Vagina (tissue), 2 donors: ENCODE results near the gene RALGAPA2. TPM values are rescaled to one million over a fixed set of nuclear protein-coding genes. Genes with fewer than 3 reads are reported as not detected.

ENCODE experiments used
- DNase-seq, 2 donors: peaks; one replicate each; pipeline ENCODE4 v3.0.0-alpha.2; 2017; ENCODE audit errors: extremely low spot score in 2 of 2
- H3K27ac ChIP-seq: fragments of 200-600 bp; sonication (generic); one replicate; pipeline ENCODE4 v1.5.1; 2019
- H3K27me3 ChIP-seq: fragments of 200-600 bp; sonication (generic); one replicate; pipeline ENCODE4 v1.5.1; 2019
- H3K36me3 ChIP-seq, 2 donors: fragments of 200-600 bp; sonication (generic); one replicate each; pipeline ENCODE4 v1.5.1; 2017 to 2019
- H3K4me1 ChIP-seq: fragments of 200-600 bp; sonication (generic); one replicate; pipeline ENCODE4 v1.5.1; 2019
- H3K4me3 ChIP-seq, 2 donors: fragments of 200-600 bp; sonication (generic); 1 replicate in 1 of 2; 2 replicates in 1 of 2; pipeline ENCODE4 v1.5.1; 2016 to 2019
- H3K9me3 ChIP-seq: fragments of 200-600 bp; sonication (generic); one replicate; pipeline ENCODE4 v1.5.1; 2019
- POLR2A ChIP-seq, 2 donors: fragments of 450-650 bp; IDR thresholded peaks; one replicate each; pipeline ENCODE4 v1.6.1; 2017; ENCODE audit warnings: antibody characterized with exemption in 2 of 2, mild to moderate bottlenecking in 2 of 2, moderate library complexity in 2 of 2
- POLR2AphosphoS5 ChIP-seq, 2 donors: sonication (generic); formaldehyde crosslinking; IDR thresholded peaks; one replicate each; pipeline ENCODE4 v1.9.0; 2017; ENCODE audit warnings: antibody characterized with exemption in 2 of 2, mild to moderate bottlenecking in 2 of 2, low read depth in 1 of 2; ENCODE audit not compliant: insufficient read depth in 1 of 2
- intact Hi-C: fragments of 100-400 bp; cut with DNase I; formaldehyde crosslinking; loops from one replicate; pipeline ENCODE4 v1.15.1; 2023
- total RNA-seq: library from RNA; depleted of rRNA; stranded (reverse); fragments of >200 nt; gene quantifications from one replicate; pipeline ENCODE4 v1.2.3, GENCODE V29; 2016
- TF ChIP-seq, protein P1 (sequence below), 3 experiments: fragments of 450-650 bp in 2 of 3; fragments of 200-600 bp in 1 of 3; sonication (generic) in 1 of 3; IDR thresholded peaks; one replicate each; pipeline ENCODE4 v1.5.1; 2017 to 2019; ENCODE audit warnings: antibody characterized with exemption in 3 of 3, mild to moderate bottlenecking in 2 of 3, moderate library complexity in 2 of 3

The RALGAPA2 gene
- total RNA-seq, 1 donor from 2014 or later = 31.9 TPM

DNA sequence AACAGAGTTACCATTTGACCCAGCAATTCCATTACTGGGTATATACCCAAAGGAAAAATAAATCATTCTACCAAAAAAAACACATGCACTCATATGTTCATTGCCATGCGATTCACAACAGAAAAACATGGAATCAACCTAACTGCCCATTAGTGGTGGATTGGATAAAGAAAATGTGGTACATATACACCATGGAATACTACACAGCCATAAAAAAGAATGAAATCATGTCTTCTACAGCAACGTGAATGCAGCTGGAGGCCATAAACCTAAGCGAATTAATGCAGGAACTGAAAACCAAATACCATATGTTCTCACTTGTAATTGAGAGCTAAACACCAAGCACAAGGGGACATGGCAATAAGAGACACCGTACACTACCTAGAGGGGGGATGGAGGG lies 12.5 kb downstream of the RALGAPA2 start:
- Histone ChIP-seq H3K9me3 (no peaks in the 10 kb centered on the region), H3K27ac (no peak overlapping the region), H3K36me3 (no peaks in the 10 kb centered on the region), H3K27me3 (no peaks in the 10 kb centered on the region), H3K4me1 (peaks cover 7% of the 10 kb centered on the region), H3K4me3 (no peak overlapping the region)
- DNase-seq = no peak
- intact Hi-C loops = no loop called here
- no peak for TF ChIP-seq POLR2A (IDR thresholded peaks at IDR 0.05)
- no peak for TF ChIP-seq POLR2AphosphoS5 (IDR thresholded peaks at IDR 0.05; ENCODE audit: insufficient read depth in 1 of 2, low read depth in 1 of 2)
- TF ChIP-seq, protein P1, sequence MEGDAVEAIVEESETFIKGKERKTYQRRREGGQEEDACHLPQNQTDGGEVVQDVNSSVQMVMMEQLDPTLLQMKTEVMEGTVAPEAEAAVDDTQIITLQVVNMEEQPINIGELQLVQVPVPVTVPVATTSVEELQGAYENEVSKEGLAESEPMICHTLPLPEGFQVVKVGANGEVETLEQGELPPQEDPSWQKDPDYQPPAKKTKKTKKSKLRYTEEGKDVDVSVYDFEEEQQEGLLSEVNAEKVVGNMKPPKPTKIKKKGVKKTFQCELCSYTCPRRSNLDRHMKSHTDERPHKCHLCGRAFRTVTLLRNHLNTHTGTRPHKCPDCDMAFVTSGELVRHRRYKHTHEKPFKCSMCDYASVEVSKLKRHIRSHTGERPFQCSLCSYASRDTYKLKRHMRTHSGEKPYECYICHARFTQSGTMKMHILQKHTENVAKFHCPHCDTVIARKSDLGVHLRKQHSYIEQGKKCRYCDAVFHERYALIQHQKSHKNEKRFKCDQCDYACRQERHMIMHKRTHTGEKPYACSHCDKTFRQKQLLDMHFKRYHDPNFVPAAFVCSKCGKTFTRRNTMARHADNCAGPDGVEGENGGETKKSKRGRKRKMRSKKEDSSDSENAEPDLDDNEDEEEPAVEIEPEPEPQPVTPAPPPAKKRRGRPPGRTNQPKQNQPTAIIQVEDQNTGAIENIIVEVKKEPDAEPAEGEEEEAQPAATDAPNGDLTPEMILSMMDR (IDR thresholded peaks at IDR 0.05) = no peak

DNA sequence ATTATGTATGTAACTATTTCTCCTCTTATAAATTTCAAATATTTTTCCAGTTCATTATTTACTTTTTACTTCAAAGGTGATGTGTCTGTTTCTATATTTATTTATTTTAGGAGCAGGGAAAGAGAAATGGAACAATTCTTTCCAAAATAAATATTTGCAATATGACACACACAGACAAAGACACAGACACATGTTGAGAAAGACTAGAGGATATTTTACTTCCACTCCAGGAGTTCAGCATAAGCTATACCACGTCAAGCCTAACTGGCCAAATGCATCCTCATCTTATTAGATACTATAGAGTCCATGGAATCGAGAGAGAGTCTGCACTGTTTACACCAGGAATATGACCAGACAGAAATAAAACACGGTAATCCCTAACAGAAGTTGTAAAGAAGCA lies 13.3 kb downstream of the RALGAPA2 start:
- DNase-seq = no peak
- no peaks in the 10 kb centered on the region for H3K9me3 ChIP-seq
- no peak overlapping the region for H3K27ac ChIP-seq
- peaks cover 7% of the 10 kb centered on the region for H3K4me1 ChIP-seq
- TF ChIP-seq POLR2AphosphoS5 (IDR thresholded peaks at IDR 0.05; ENCODE audit: insufficient read depth in 1 of 2, low read depth in 1 of 2) = no peak
- TF ChIP-seq POLR2A (IDR thresholded peaks at IDR 0.05) = no peak
- TF ChIP-seq, protein P1 (IDR thresholded peaks at IDR 0.05) = no peak
- H3K36me3 ChIP-seq = no peaks in the 10 kb centered on the region
- no peak overlapping the region for H3K4me3 ChIP-seq
- H3K27me3 ChIP-seq = no peaks in the 10 kb centered on the region
- intact Hi-C loops = no loop called here

DNA sequence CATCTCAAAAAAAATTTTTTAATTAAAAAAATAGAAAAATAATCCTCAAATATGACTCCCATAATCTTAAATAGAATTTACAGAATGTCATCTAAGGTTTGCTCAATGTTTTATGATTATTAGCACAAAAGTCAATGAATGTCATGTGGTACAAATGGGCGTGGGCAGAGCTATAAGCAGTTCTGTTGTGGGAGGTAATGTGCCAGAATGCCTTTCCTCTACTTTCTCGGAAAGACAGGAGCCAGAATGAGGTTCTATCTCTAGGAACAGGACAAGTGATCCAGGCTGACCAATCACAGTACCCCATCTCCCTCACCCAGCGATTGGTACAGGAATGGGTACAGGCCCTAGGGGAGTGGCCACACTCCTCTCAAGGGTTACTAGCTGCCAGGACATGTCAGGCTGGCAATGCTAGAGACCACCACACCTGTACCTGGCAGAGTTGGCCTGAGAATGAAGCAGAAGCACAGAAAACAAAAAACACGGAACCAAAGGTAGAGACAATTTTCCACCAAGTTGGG lies 15.1 kb downstream of the RALGAPA2 start:
- Histone ChIP-seq H3K27me3 (no peaks in the 10 kb centered on the region), H3K4me3 (no peak overlapping the region), H3K9me3 (no peaks in the 10 kb centered on the region), H3K27ac (no peak overlapping the region), H3K4me1 (peaks cover 7% of the 10 kb centered on the region), H3K36me3 (no peaks in the 10 kb centered on the region)
- TF ChIP-seq POLR2A (IDR thresholded peaks at IDR 0.05) (no peak), POLR2AphosphoS5 (IDR thresholded peaks at IDR 0.05; ENCODE audit: insufficient read depth in 1 of 2, low read depth in 1 of 2) (no peak)
- TF ChIP-seq, protein P1 (IDR thresholded peaks at IDR 0.05) = no peak
- intact Hi-C loops = no loop called here
- DNase-seq = peak in 1 of 2 donors; percentile 49

DNA sequence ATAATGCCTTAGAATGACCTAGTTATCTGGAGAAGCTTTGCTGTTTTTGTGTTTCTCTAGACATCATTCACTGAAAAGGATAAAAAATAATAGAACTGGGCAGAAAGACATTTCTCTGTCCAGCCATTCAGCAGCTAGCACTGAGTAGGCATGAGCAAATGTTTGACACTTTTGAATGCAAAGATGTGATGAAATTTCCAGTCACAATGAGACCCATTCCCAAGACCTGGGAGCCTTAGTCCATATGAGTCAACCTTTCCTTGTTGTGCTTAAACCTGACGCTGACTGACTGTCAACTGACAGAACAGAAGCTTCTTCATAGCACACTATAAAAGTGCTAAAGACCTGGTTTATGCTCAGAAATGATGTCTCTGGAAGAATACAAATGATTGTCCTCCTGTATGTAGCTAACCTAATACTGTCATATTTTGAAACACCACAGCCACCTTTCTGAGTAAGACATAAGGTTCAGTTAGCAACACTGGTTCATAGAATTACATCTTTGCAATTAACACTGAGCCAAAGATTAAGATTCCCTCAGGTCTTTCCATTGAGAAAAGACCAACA lies 17.1 kb downstream of the RALGAPA2 start:
- no peaks in the 10 kb centered on the region for H3K27me3 ChIP-seq
- H3K4me1 ChIP-seq = peaks cover 10% of the 10 kb centered on the region
- intact Hi-C loops = no loop called here
- H3K9me3 ChIP-seq = no peaks in the 10 kb centered on the region
- no peak overlapping the region for H3K27ac ChIP-seq
- TF ChIP-seq POLR2AphosphoS5 (IDR thresholded peaks at IDR 0.05; ENCODE audit: insufficient read depth in 1 of 2, low read depth in 1 of 2) = no peak
- TF ChIP-seq, protein P1 (IDR thresholded peaks at IDR 0.05) = no peak
- TF ChIP-seq POLR2A (IDR thresholded peaks at IDR 0.05) = no peak
- no peaks in the 10 kb centered on the region for H3K36me3 ChIP-seq
- no peak overlapping the region for H3K4me3 ChIP-seq
- no peak for DNase-seq

DNA sequence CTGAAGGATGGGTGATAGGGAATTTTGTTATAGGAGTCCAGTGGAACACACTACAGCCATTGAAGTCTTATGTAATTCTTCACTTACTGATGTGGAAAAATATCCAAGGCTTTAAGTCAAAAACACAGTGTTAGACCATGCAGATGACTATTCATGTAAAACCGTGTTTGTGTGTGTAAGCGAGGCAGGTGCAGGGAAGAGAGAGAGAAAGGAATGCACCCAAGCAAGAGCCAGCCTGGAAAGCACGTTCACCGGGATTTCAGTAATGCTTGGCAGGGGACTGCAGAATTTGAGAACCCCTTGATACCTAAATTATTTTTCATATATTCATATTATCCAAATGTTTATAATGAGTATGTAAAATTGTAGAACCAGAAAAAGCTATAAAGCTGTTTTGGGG lies 17.9 kb downstream of the RALGAPA2 start:
- DNase-seq = no peak
- Histone ChIP-seq H3K9me3 (no peaks in the 10 kb centered on the region), H3K36me3 (no peaks in the 10 kb centered on the region), H3K4me3 (no peak overlapping the region), H3K27me3 (no peaks in the 10 kb centered on the region), H3K4me1 (peaks cover 14% of the 10 kb centered on the region), H3K27ac (no peak overlapping the region)
- TF ChIP-seq POLR2A (IDR thresholded peaks at IDR 0.05) = no peak
- TF ChIP-seq, protein P1 (IDR thresholded peaks at IDR 0.05) = no peak
- TF ChIP-seq POLR2AphosphoS5 (IDR thresholded peaks at IDR 0.05; ENCODE audit: insufficient read depth in 1 of 2, low read depth in 1 of 2) = no peak
- intact Hi-C loops = no loop called here
